ENCODE results near the gene PLXNB1.

The PLXNB1 gene

GRCh38 chr3:48416546-48416945 is 13.3 kb downstream of the PLXNB1 start:
- no peak for DNase-seq

- DNase-seq, result no peak
Measured at GRCh38 chr3:48416091-48416505, 13.8 kb downstream of the PLXNB1 start.

- no peak for DNase-seq
Measured at GRCh38 chr3:48415251-48415953, 14.5 kb downstream of the PLXNB1 start.

- DNase-seq, result no peak
Measured at GRCh38 chr3:48414376-48415250, 15.3 kb downstream of the PLXNB1 start.

- DNase-seq, result no peak
Measured at GRCh38 chr3:48413611-48414010, 16.3 kb downstream of the PLXNB1 start.

- DNase-seq, result no peak
Measured at GRCh38 chr3:48413086-48413485, 16.8 kb downstream of the PLXNB1 start.

GRCh38 chr3:48412375-48413001 is 17.4 kb downstream of the PLXNB1 start:
- DNase-seq, result no peak

GRCh38 chr3:48411606-48412374 is 18.1 kb downstream of the PLXNB1 start:
- no peak for DNase-seq

GRCh38 chr3:48411041-48411588 is 18.8 kb downstream of the PLXNB1 start:
- no peak for DNase-seq

GRCh38 chr3:48410205-48411040 is 19.5 kb downstream of the PLXNB1 start:
- no peak for DNase-seq

- no peak for DNase-seq
Measured at GRCh38 chr3:48409291-48410201, 20.3 kb downstream of the PLXNB1 start.

- no peak for DNase-seq
Measured at GRCh38 chr3:48408823-48409281, 21.0 kb downstream of the PLXNB1 start.

- DNase-seq, result no peak
Measured at GRCh38 chr3:48407542-48408099, 22.3 kb downstream of the PLXNB1 start.

- DNase-seq, result no peak
Measured at GRCh38 chr3:48406443-48407431, 23.1 kb downstream of the PLXNB1 start.

GRCh38 chr3:48405971-48406370 is 23.9 kb downstream of the PLXNB1 start:
- no peak for DNase-seq

- no peak for DNase-seq
Measured at GRCh38 chr3:48405343-48405881, 24.5 kb downstream of the PLXNB1 start.

- DNase-seq, result no peak
Measured at GRCh38 chr3:48404440-48405342, 25.2 kb downstream of the PLXNB1 start.

All from SHP77 treated with DMSO at 0.1 percent for 48 hours (cell line).